Islet of Langerhans (tissue), 1 donor: ENCODE measurements around the gene CD3G.
"Not testable (repeated sequence)": the region's sequence is repeated elsewhere in the genome, so short reads cannot be mapped to it uniquely, and the experiment has no call there.

Source experiments
- FAIRE-seq: peaks from one replicate; lab custom pipeline; 2011; peaks lifted over from hg19 to GRCh38; lab: Jason Lieb, UNC

The CD3G gene

GRCh38 chr11:118343981-118344515 lies at the start of gene CD3G:
Gene CD3G, plus strand, starts transcription at chr11:118344344. Its CDS starts 80 bp downstream, at chr11:118344424.
- FAIRE-seq, result no peak

- FAIRE-seq, result no peak
Observed at GRCh38 chr11:118295199-118295598, 48.9 kb upstream of the CD3G start.

DNA sequence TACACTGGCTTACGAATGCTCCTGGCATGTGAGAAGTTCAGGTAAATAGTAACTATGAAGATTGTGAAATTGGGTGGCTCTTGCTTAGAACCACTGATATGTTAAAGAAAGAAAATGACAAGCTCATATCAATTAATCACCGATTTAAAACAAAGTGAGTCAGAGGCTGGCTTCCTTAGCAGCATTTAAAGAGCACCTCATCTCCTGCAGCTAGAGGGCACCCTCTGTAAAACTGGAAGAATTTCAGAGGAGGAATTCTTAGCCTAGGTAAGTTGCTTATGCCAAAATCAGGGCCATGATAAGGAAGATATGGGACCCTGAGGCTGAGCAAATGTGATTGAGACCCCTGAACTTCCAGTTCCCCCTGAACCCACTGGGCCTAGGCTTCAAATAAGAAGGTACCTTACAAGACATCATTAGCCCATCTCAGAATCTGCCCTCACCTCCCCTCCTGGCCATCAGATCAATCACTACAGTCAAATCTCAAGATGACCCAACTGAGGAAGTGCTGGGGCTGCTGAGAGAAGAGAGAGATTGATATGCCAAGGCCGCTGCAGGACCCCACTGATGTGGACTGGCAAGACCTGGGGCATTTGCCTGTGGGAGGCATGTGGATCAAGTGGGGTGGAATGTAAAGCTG lies 48.2 kb upstream of the CD3G start:
- no peak for FAIRE-seq

- no peak for FAIRE-seq
Observed at GRCh38 chr11:118301600-118302195, 42.4 kb upstream of the CD3G start.

DNA sequence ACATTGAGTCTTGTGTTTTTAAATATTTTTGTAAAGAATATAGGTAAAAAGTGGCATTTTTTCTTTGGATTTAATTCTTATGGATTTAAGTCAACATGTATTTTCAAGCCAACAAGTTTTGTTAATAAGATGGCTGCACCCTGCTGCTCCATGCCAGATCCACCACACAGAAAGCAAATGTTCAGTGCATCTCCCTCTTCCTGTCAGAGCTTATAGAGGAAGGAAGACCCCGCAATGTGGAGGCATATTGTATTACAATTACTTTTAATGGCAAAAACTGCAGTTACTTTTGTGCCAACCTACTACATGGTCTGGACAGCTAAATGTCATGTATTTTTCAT lies 39.9 kb upstream of the CD3G start:
- FAIRE-seq, result no peak

GRCh38 chr11:118304568-118305248 lies 39.4 kb upstream of the CD3G start, which contains the start of gene CD3E:
Gene CD3E, plus strand, starts transcription at chr11:118304730. Its CDS starts 223 bp downstream, at chr11:118304953.
- FAIRE-seq, result no peak

GRCh38 chr11:118305726-118306125 lies 38.4 kb upstream of the CD3G start:
- no peak for FAIRE-seq

DNA sequence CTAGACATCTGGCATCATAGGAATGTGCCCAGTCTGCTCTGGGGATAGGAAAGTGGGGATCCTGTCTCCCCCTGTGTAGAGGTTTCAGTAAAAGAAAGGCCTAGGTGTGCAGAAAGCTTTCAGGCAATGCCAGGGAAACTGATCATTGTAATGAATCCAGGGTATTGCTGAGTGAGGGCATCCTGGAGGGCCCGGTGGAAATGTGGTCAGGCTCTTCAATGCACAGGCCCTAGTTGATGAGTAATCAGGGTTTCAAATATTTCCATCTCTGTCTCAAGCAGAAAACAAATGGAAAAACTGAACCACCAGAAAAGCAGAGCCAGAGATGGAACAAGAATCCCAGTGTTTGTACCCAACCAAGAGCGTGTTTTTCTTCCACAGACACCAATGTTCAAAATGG lies 37.6 kb upstream of the CD3G start:
- FAIRE-seq, result no peak

GRCh38 chr11:118308995-118309528 lies 35.1 kb upstream of the CD3G start:
- FAIRE-seq, result not testable (repeated sequence)

DNA sequence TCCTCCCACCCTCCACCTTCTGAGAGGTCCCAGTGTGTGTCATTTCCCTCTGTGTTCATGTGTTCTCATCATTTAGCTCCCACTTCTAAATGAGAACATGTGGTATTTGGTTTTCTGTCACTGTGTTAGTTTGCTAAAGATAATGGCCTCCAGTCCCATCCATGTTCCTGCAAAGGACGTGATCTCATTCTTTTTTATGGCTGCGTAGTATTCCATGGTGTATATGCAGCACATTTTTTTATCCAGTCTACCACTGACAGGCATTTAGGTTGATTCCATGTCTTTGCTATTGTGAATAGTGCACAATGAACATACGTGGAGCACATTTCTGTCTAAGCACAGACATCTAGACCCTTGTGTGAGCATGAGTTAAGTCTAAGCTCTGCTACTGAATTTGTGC lies 33.9 kb upstream of the CD3G start:
- no peak for FAIRE-seq

DNA sequence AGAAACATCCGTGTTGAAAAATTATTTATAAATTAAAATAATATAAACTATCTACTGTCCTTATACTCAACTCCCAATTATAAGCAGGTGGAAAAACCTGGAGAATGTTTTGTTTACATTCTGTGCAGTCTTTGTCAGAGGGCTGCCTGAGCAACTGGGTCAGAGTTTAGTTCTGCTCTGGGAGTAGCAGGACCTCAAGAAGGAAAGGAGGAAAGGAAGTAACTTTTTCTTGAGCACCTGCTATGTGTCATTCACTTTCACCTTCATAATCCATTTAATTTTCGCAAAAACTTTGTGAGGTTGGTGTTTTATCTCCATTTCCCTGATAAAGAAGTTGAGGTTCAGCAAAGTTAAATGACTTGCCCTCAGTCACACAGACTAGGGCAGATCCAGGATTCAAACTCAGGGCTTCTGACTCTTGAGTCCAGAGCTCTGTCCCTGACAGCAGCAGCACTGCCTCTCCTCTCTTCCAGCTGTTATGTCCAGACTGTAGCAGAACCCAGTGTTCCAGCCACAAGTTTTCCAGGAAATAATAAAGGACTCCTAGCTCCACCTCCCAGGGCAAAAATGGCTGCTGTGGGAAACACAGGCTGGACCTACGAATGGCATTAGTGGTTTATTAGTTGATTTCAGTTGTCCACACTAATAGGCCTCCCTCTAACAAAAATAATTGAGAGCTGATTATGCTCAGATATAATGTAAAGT lies 33.2 kb upstream of the CD3G start:
- no peak for FAIRE-seq

GRCh38 chr11:118311518-118311917 lies 32.6 kb upstream of the CD3G start:
- no peak for FAIRE-seq

GRCh38 chr11:118312328-118312727 lies 31.8 kb upstream of the CD3G start:
- no peak for FAIRE-seq

DNA sequence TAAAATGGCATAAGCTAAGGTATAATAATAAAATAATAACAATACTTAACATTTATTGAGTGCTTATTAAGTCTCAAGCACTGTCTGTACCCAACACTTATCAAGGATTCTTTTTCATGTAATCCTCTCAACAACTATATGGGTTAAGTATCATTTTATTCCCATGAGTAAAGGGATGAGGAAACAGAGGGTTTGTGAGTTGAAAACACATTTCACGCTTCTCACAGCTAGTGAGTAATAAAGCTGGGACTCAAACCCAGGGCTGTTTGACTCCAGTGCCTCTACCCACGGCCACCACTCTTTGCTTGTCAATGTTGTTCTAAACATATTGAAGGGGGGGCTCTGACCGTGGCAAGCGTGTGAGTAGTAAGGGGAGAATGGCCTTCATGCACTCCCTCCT lies 30.9 kb upstream of the CD3G start:
- FAIRE-seq, result no peak

DNA sequence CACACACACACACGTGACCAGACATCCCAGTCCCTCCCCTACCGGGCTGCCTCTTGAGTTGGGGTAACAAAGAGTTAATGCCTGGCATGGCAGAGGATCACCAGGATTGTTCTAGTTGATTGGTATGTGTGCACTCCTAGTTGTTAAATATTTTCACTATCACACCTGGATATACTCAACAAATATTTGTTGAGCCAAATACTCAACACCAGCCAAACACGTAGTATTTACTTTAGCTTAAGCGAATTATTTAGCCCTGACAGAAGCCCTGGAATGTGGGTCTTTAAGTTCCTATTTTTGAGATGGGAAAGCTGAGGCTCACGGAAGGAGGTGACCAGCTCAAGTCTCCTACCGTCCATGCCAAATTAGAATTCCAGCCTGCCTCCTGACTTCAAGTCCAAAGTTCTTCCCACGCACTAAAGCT lies 29.1 kb upstream of the CD3G start:
- no peak for FAIRE-seq

DNA sequence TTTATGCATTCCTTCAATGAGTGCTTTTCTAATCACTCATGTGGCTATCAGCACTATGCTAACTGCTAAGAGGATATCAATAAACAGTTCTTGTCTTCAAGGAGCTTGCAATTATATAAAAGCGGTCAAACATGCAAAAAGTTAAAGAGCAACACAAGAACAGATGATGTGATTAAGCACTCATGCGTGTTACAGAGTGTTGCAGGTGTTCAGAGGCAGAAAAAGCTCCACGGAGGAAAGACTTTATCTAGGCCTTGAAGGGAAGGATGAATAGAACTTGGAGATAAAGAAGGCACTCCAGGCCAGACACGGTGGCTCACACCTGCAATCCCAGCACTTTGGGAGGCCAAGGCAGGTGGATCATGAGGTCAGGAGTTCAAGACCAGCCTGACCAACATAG lies 26.0 kb upstream of the CD3G start:
- no peak for FAIRE-seq

GRCh38 chr11:118318581-118319336 lies 25.4 kb upstream of the CD3G start:
- no peak for FAIRE-seq

DNA sequence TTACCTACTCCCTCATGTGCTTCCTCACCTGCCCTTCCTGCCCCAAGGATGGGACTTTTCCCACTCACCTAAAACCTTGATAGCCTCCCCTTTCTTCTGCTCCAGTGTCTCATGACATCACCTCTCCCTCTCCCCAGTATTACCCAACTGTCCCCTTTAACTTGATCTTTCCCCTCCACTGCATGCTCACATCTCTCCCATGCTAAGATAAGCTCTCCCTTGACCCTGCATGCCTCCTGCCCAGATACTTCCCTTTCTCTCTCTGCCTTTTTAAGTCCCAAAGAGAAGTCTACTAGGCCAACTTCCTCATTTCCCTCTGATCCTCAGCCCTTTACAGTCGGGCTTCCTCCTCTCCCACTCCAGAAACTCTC lies 24.8 kb upstream of the CD3G start:
- no peak for FAIRE-seq

DNA sequence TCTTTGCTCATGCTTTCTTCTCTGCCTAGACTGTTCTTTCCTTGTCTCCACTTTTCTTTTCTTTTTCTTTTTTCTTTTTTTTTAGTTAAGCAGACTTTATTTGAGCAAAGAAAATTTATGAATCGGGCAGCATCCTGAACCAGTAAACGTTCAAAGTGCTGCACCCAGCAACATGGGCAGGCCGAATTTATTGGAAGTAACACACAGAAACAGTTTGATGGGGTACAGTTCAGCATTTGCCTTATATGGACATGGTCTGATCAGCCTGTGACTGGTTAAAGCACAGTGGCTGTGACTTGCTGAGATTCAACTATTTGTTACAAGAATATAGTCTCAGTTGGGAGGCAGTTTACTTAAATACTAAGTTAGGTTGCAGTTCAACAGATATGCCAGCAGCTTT lies 23.6 kb upstream of the CD3G start:
- no peak for FAIRE-seq

DNA sequence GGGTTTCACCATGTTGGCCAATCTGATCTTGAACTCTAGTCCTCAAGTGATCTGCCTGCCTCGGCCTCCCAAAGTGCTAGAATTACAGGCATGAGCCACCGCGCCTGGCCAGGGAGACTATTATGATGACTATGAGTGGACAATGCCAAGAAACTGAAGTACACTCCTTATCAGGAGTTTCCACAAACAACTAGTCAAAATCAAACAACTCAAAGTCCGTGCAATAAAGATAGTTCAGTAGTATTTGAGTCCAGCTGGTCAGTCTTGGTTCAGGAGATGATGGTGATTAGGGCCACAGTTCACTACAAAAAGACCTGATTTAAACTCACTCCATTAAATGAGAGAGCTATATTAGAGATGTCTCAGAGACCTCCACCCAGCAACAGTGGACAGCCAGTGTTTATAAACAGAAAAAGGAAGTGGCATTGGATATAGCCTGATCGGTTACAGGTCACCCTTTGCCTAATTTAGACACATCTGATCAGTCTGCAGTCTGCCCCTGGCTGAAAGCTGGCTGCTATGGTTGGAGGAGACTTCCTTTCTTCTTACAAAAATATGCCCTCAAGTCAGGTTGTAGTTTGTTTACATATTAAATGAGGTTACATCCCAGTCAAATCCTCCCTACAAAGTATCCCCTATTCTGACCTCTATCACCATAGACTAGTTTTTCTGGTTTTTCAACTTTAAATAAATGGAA lies 22.6 kb upstream of the CD3G start:
- no peak for FAIRE-seq

- FAIRE-seq, result no peak
Observed at GRCh38 chr11:118322721-118323120, 21.4 kb upstream of the CD3G start.
